GM19043 (cell line): Measurements from ENCODE around the gene STOX2.

Source experiments
- ATAC-seq: cut with Tn5 transposase; IDR thresholded peaks from one replicate; pipeline ENCODE4 v1.9.1; 2021; ENCODE audit warnings: low read depth; ENCODE audit not compliant: unreplicated experiment

The STOX2 gene, protein sequence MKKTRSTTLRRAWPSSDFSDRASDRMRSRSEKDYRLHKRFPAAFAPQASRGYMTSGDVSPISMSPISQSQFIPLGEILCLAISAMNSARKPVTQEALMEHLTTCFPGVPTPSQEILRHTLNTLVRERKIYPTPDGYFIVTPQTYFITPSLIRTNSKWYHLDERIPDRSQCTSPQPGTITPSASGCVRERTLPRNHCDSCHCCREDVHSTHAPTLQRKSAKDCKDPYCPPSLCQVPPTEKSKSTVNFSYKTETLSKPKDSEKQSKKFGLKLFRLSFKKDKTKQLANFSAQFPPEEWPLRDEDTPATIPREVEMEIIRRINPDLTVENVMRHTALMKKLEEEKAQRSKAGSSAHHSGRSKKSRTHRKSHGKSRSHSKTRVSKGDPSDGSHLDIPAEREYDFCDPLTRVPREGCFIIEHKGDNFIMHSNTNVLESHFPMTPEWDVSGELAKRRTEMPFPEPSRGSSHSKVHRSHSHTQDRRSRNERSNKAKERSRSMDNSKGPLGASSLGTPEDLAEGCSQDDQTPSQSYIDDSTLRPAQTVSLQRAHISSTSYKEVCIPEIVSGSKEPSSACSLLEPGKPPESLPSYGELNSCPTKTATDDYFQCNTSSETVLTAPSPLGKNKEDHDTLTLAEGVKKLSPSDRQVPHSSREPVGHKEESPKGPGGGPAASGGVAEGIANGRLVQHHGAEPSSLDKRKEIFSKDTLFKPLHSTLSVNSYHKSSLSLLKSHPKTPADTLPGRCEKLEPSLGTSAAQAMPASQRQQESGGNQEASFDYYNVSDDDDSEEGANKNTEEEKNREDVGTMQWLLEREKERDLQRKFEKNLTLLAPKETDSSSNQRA (N-terminal part only)

GRCh38 chr4:183905081-183905592 is at the start of gene STOX2:
Gene STOX2, plus strand, starts transcription at chr4:183905307. Its CDS starts 1,484 bp downstream, at chr4:183906791.
- no peak for ATAC-seq

DNA sequence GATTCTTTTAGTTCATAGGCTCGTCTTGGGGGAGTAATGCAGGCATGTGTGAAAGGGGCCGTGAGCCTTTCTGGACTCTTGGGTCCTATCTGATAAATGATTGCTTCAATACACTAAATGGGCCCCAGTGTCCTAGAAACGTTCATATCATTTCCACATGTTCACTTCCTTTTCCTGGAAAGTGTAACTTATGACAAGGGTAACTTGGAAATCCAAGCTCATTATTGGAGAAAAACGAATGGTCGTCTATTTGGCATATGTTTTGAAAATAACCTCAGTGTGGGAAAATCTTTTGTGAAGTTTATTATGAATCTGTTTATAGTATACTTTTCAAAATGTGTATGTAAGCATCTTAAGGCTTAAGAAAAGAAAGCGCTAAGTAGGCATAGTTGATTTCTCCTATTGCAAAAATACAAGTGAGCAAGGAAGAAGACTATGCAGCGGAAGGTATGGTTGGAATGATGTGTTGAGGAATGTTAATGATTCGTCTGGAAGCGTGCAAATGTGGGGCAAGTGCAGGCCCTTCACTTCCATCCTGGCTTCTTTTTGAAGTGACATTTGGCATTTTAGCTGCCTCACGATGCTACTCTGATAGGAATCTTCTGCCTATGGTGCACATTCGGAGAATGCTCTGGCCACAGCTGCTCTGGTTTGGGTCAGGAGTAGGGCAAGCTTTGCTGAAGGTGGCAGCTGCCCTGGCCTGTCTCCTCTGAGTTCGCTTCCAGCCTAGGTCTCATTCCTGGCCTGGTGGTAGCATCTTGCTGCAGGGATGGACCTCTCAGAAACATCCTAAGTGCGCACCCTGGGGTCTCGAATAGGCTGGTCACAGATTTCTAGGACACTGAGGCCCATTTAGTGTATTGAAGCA is 49.5 kb upstream of the STOX2 start:
- ATAC-seq = no peak

DNA sequence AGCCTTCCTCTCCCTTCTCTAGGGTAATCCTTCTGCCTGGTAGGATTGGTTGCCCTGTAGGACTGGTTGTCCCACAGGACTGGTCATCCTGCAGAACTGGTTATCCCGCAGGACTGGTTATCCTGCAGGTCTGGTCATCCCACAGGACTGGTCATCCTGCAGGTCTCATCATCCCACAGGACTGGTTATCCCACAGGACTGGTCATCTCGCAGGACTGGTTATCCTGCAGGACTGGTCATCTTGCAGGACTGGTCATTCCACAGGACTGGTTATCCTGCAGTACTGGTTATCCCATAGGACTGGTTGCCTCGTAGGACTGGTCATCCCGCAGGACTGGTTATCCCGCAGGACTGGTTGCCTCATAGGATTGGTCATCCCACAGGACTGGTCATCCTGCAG is 48.1 kb upstream of the STOX2 start:
- ATAC-seq = no peak

GRCh38 chr4:183858011-183858615 is 47.0 kb upstream of the STOX2 start:
- ATAC-seq = no peak

DNA sequence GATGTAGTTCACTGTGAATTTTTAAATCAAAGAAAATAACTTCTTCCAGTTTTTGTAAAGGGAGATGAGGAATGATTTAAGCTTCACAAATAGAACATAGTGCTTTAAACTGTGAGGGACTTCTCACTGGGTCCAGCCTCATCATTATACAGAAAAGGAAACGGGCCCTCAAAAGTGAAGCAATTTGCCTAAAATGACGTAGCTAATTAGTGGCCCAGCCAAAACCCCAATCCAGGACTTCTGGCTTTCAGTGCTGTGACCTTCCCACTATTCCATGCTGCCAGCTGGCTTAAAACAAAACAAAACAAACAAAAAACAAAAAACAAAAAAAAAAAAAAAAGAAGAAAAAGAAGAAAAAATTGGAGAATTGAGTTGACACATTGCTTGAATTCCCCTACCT is 45.0 kb upstream of the STOX2 start:
- ATAC-seq = no peak

- no peak for ATAC-seq
Measured at GRCh38 chr4:183860731-183861130, 44.4 kb upstream of the STOX2 start.

DNA sequence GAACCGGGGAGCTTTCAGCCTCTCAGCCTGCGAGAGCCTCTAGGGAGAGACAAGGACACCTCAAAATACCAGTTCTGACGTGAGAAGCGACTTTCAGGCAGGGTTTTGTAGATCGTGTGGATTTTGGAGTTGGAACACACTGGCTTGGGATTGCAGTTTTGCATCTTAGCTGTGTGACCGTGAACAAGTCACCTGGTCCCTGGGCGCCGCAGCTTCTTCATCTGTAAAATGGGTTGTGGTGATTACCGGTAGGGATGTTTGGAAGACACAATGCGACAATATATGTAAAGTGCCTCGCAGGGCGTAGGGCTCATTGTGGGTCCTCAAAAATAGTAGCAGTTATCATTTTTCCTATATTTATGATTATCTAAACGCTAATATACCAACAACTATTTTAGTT is 43.7 kb upstream of the STOX2 start:
- ATAC-seq = no peak

DNA sequence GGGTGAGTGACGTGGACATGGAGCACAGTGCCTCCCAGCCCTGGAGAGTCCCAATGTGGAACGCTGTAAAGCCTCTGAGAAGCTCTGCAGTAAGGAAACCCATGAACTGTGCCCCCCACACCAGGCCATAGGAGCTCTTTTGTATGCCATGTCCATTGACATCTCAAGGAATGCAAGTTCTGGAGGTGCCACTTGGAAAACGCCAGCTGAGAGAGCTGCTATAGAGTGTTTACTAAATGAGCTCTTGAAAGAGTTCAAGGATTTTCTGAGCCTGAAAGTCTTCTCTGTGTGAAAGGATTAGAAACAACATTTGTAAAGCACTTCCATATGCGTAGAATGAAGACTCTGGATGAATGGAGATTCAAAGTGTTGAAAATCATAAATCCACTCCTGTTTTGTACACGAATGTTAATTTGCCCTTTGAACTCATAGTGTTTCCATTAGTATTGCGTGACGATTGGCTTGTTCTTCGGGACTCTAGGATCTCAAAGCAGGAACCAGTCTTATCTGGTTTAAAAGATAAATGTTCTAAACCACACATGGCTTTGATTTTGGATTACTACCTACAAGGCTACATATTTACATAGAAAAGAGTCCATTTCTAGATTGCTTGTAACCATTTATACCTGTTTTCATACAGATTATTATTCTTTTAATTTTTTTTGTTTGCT is 41.8 kb upstream of the STOX2 start:
- no peak for ATAC-seq

DNA sequence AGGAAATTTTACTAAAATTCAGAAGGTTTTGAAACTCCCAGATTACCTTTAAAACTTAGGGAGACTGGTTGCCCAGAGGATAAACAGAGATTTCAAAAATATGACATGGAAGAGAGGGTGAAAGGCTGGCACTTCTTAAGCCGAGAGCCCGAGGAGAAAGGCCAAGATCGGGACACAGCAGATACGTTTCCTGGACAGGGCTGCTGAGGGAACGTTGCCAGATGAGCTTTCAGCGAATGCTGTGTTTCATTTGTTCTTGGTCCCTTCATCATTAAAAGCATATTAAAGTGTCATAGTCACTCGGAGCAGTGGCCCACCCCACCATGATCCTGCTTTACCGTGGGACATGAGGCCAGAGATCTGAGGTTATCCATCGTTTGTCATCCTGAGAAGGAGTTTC is 37.9 kb upstream of the STOX2 start:
- no peak for ATAC-seq

DNA sequence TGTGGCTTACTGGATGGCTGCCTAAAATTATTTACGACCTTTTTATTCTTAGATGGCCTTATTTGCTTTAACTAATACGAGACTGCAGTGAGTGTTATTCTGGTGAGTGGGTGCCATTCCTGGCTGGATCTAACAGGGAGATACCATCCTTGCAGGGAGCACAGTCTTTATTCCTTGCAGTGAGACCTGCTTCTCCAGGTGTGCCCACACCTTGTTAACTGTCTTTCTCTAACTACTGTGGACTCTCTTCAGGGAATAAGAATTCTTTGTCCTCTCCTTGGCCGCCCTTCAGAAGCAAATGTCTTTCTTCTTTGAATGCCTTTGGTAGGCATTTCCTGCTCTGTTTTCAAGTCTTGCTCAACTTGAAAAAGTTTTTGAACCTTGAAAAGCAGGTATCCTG is 34.1 kb upstream of the STOX2 start:
- ATAC-seq = no peak

- ATAC-seq = no peak
Measured at GRCh38 chr4:183871581-183871980, 33.5 kb upstream of the STOX2 start.

GRCh38 chr4:183872531-183872930 is 32.6 kb upstream of the STOX2 start:
- no peak for ATAC-seq

GRCh38 chr4:183873409-183874185 is 31.5 kb upstream of the STOX2 start:
- ATAC-seq = no peak

DNA sequence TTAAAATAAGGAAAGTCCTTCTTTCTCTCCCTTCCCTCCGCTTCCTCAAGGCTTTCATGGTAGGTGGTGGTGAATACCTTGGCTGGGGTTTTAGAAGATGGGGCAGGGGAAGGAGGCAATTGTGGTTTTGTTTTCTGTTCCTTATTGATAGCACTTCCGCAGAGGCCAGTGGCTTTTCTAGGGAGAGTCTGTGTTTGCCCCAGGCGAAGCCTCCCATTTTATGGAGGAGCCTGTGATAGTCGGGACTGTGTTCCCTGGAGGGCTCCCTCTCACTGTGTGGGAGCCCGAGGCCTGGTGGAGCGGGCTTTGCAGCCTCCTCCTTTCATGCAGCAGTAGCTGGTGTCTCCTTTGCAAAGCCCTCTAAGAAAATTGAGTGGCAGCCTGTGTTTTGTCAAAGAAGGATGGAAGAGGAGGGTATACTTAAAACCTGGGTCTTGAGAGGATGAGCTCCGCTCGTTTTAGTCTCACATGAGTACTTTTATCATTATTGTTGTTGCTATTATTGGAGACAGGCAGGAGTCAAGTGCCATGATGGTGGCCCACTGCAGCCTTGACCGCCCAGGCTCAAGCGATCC is 29.8 kb upstream of the STOX2 start:
- ATAC-seq = no peak

GRCh38 chr4:183876268-183876934 is 28.7 kb upstream of the STOX2 start:
- ATAC-seq = no peak

- no peak for ATAC-seq
Measured at GRCh38 chr4:183878251-183878970, 26.7 kb upstream of the STOX2 start.

GRCh38 chr4:183885205-183885720 is 19.8 kb upstream of the STOX2 start:
- ATAC-seq = no peak
